OCI-LY3 (cell line): Measurements from ENCODE around the gene TMEM269.

Experiments
- CTCF ChIP-seq: fragments of 200-600, 300-600 bp; sonication (generic); IDR thresholded peaks from 2 replicates; pipeline ENCODE4 v1.5.1; 2014; ENCODE audit warnings: antibody characterized with exemption, low read length, low read depth
- EZH2phosphoT487 ChIP-seq: fragments of 200-600 bp; shearing (Covaris generic); IDR thresholded peaks from 2 replicates; pipeline ENCODE4 v1.6.1; 2018; ENCODE audit warnings: antibody characterized with exemption, mixed run types, low read depth

DNA sequence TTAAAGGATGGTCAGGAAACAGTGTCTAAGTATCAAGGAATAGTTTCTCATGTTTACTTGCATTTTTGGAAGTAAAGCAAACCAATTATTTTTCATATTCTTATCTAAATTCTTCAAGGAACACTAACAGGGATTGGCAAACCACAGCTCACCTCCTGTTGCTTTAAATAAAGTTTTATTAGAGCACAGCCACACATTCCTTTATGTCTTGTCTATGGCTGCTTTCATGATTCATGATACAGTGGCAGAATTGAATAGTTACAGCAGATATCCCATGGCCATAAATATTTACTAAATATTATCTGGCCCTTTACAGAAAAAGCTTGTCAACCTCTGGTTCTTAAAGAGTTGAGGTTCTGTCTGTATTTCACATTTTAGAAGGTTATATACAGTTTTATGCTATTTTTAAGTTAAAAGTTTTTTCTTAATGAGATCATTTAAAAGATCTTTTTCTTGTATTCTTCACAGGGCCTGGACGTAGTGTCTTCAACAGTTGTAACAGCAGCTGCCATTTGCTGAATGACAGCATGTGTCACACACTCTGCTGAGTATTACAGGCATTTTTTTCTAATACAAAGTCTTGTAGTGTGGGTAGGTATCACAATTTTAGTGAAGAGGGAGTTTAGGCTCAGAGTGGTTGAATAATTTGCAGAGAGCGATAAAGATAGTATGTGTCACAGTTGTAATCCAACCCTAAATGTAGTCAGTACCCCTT is 64.2 kb downstream of the TMEM269 start:
- TF ChIP-seq CTCF (no peak), EZH2phosphoT487 (no peak)
